MCF 10A (cell line): ENCODE results near the gene EEF1AKMT4. TPM values are rescaled to one million over a fixed set of nuclear protein-coding genes. Genes with fewer than 3 reads are reported as not detected.

Source experiments
- BruUV-seq: library from RNA; stranded (reverse); fragments of 400-500 nt; replicated peaks from 2 replicates; lab custom pipeline; 2021; lab: Mats Ljungman, UMichigan
- CTCF ChIA-PET: fragments of 300-600 bp; sonication (Branson Sonifier 250); formaldehyde crosslinking; extraction: SDS; loops from one replicate; lab custom pipeline; 2021; ENCODE audit warnings: antibody characterized with exemption, inconsistent platforms; lab: Yijun Ruan, JAX
- POLR2A ChIA-PET: fragments of 300-600, 350-650 bp; sonication (Branson Sonifier 250); formaldehyde crosslinking; extraction: SDS; loops from one replicate; lab custom pipeline; 2020; ENCODE audit warnings: antibody characterized with exemption, inconsistent platforms; lab: Yijun Ruan, JAX
- DNase-seq: peaks from one replicate; pipeline ENCODE4 v3.0.0-alpha.2; 2018; ENCODE audit not compliant: unreplicated experiment
- H3K27ac Mint-ChIP-seq: one replicate; pipeline ENCODE4 v1.8.0; 2022; ENCODE audit warnings: mild to moderate bottlenecking, low read depth, mixed read lengths; ENCODE audit not compliant: unreplicated experiment
- H3K27me3 Mint-ChIP-seq: one replicate; pipeline ENCODE4 v1.8.0; 2022; ENCODE audit warnings: mixed read lengths; ENCODE audit not compliant: insufficient read depth, unreplicated experiment
- H3K36me3 Mint-ChIP-seq: one replicate; pipeline ENCODE4 v1.8.0; 2022; ENCODE audit warnings: mild to moderate bottlenecking, moderate library complexity, mixed read lengths; ENCODE audit not compliant: insufficient read depth, unreplicated experiment
- H3K4me1 Mint-ChIP-seq: one replicate; pipeline ENCODE4 v1.8.0; 2022; ENCODE audit warnings: mixed read lengths; ENCODE audit not compliant: insufficient read depth, unreplicated experiment
- H3K4me3 Mint-ChIP-seq: one replicate; pipeline ENCODE4 v1.8.0; 2022; ENCODE audit warnings: mild to moderate bottlenecking, moderate library complexity, mixed read lengths; ENCODE audit not compliant: unreplicated experiment
- H3K9me3 Mint-ChIP-seq: one replicate; pipeline ENCODE4 v1.8.0; 2022; ENCODE audit warnings: mixed read lengths; ENCODE audit not compliant: unreplicated experiment
- intact Hi-C: fragments of 100-400 bp; cut with micrococcal nuclease; formaldehyde crosslinking; loops from 2 replicates; pipeline ENCODE4 v1.14.1; 2022
- total RNA-seq: library from RNA; stranded (reverse); gene quantifications from 2 replicates; pipeline ENCODE4 v1.2.3, GENCODE V29; 2022
- TF ChIP-seq, protein P1 (sequence below): fragments of 200-600 bp; IDR thresholded peaks from one replicate; pipeline ENCODE4 v1.8.0; 2022; ENCODE audit warnings: antibody characterized with exemption, mild to moderate bottlenecking; ENCODE audit not compliant: unreplicated experiment

EEF1AKMT4 gene
- total RNA-seq, 1 experiment from 2014 or later, result 10.1 TPM

DNA sequence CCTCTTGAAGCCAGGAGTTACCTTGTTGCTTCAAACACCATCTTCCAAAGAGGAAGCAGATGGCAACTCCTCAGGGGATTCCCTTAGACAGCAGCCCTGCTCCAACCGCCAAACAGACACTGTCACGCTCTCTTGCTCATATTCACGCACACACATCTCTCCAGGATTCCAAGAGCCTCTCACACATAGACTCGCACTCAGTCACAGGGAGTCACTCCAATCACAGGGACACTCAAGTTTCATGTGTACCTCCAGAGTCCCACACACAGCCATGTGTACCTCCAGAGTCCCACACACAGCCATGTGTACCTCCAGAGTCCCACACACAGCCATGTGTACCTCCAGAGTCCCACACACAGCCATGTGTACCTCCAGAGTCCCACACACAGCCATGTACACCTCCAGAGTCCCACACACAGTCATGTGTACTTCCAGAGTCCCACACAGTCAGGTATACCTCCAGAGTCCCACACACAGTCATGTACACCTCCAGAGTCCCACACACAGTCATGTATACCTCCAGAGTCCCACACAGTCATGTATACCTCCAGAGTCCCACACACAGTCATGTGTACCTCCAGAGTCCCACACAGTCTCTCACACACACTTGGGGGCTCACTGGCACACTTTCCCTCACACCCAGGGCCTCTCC lies 14.0 kb upstream of the EEF1AKMT4 start:
- no peak for DNase-seq
- BruUV-seq, result no TSS peak
- Mint-ChIP-seq H3K9me3 (no peaks in the 10 kb centered on the region), H3K4me3 (no peak overlapping the region), H3K27ac (no peak overlapping the region), H3K27me3 (peaks cover 16% of the 10 kb centered on the region), H3K4me1 (peaks cover 12% of the 10 kb centered on the region), H3K36me3 (no peaks in the 10 kb centered on the region)
- POLR2A ChIA-PET, result no interaction called here
- CTCF ChIA-PET, result interaction anchor here (4.0 kb wide), 1 partner anchor 8 kb away, joined by 25 read pairs; no protein-coding TSS in a partner anchor
- TF ChIP-seq, protein P1, sequence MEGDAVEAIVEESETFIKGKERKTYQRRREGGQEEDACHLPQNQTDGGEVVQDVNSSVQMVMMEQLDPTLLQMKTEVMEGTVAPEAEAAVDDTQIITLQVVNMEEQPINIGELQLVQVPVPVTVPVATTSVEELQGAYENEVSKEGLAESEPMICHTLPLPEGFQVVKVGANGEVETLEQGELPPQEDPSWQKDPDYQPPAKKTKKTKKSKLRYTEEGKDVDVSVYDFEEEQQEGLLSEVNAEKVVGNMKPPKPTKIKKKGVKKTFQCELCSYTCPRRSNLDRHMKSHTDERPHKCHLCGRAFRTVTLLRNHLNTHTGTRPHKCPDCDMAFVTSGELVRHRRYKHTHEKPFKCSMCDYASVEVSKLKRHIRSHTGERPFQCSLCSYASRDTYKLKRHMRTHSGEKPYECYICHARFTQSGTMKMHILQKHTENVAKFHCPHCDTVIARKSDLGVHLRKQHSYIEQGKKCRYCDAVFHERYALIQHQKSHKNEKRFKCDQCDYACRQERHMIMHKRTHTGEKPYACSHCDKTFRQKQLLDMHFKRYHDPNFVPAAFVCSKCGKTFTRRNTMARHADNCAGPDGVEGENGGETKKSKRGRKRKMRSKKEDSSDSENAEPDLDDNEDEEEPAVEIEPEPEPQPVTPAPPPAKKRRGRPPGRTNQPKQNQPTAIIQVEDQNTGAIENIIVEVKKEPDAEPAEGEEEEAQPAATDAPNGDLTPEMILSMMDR, result no peak
- intact Hi-C loops, result no loop called here

DNA sequence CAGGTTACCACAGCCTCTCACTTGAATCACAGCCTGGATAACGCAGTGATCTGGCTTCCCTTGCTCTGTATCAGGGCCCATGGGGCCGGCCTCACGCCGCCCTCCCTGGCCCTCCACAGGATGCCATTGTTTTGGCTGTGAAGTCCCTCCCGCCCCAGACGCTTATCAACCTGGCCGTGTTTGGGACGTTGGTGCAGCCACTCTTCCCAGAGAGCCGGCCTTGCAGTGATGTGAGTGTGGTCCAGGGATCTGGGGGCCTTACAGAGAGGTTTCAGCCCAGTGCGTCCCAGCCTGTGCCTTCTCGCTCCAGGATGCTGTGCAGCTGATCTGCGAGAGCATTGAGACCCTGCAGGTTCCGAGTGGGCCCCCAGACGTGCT lies 13.4 kb upstream of the EEF1AKMT4 start:
- Mint-ChIP-seq H3K27me3 (peaks cover 10% of the 10 kb centered on the region), H3K36me3 (no peaks in the 10 kb centered on the region), H3K27ac (no peak overlapping the region), H3K4me1 (peaks cover 11% of the 10 kb centered on the region), H3K9me3 (no peaks in the 10 kb centered on the region), H3K4me3 (no peak overlapping the region)
- intact Hi-C loops, result no loop called here
- TF ChIP-seq, protein P1, result no peak
- DNase-seq, result no peak
- ChIA-PET POLR2A (no interaction called here), CTCF (interaction anchor here (4.0 kb wide), 1 partner anchor 9 kb away, joined by 25 read pairs; no protein-coding TSS in a partner anchor)
- BruUV-seq, result no TSS peak

DNA sequence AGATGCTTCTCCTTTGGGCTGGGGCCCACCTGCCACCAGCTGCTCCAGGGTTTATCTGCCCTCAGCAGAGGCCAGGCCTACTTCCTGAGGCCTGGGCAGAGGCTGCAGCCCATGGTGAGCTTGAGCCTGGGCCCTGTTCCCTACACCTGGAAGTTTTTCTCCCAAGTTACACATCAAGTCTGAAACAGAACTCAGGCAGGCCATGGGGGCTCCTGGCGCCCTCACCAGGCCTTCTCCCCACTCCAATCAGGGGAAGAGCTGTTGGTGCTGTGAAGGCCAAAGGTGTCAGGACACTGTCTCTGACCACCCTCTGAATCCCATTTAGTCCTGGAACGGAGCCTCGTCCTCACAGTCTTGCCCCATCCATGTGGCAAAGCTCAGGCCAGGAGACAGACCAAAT lies 12.8 kb upstream of the EEF1AKMT4 start:
- no TSS peak for BruUV-seq
- TF ChIP-seq, protein P1, result no peak

DNA sequence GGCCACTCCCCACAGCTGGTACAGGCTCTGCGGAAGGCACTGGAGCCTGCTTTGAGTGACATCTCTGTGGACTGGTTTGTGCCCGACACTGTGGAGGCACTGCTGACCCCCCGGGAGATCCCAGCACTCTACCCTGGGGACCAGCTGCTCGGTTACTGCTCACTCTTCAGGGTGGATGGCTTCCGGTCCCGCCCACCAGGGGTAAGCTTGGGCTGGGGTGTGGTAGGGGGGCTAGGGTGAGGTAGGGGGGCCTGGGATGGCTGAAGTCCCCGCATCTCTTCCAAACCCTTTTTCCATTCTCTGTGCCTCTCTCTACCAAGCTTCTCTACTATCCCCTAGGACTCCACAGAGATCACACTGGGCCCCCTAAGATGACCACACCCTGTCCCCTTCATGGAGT lies 12.3 kb upstream of the EEF1AKMT4 start:
- H3K27me3 Mint-ChIP-seq, result no peaks in the 10 kb centered on the region

More for the DNA sequence above, 12.8 kb upstream of the EEF1AKMT4 start:
- Mint-ChIP-seq H3K36me3 (no peaks in the 10 kb centered on the region), H3K27me3 (peaks cover 4% of the 10 kb centered on the region), H3K4me1 (peaks cover 6% of the 10 kb centered on the region), H3K27ac (no peak overlapping the region), H3K9me3 (no peaks in the 10 kb centered on the region), H3K4me3 (no peak overlapping the region)
- CTCF ChIA-PET, result interaction anchor here (1.1 to 4.0 kb wide), 2 partner anchors 10 to 66 kb away, joined by 4 to 25 read pairs; no protein-coding TSS in a partner anchor
- no peak for DNase-seq
- POLR2A ChIA-PET, result interaction anchor here (0.6 kb wide), 1 partner anchor 42 kb away, joined by 3 read pairs; no protein-coding TSS in a partner anchor
- intact Hi-C loops, result no loop called here

More for the DNA sequence above, 12.3 kb upstream of the EEF1AKMT4 start:
- H3K36me3 Mint-ChIP-seq, result no peaks in the 10 kb centered on the region
- ChIA-PET POLR2A (no interaction called here), CTCF (interaction anchor here (0.7 to 4.0 kb wide), 4 partner anchors 10 to 343 kb away, joined by 3 to 25 read pairs (median 4); partner anchors contain the start of gene EEF1AKMT4)
- H3K9me3 Mint-ChIP-seq, result no peaks in the 10 kb centered on the region
- TF ChIP-seq, protein P1, result no peak
- DNase-seq, result no peak
- peaks cover 6% of the 10 kb centered on the region for H3K4me1 Mint-ChIP-seq
- H3K4me3 Mint-ChIP-seq, result no peak overlapping the region
- BruUV-seq, result no TSS peak
- intact Hi-C loops, result no loop called here
- H3K27ac Mint-ChIP-seq, result no peak overlapping the region
